Upper lobe of left lung (tissue), 6 donors: ENCODE measurements around the gene ADCY5. TPM values are rescaled to one million over a fixed set of nuclear protein-coding genes. Genes with fewer than 3 reads are reported as not detected.

Source experiments
- ATAC-seq, 2 donors: fragments of 200-7000 bp; cut with Tn5 transposase; one replicate each; pipeline ENCODE4 v1.9.1; 2022; ENCODE audit warnings: mild to moderate bottlenecking in 2 of 2, moderate library complexity in 2 of 2; ENCODE audit not compliant: low FRiP score in 2 of 2
- DNase-seq, 2 donors: peaks; one replicate each; pipeline ENCODE4 v3.0.0-alpha.2; 2019 to 2020
- H3K27ac ChIP-seq, 4 donors: fragments of 200-600 bp; sonication (generic); one replicate each; pipeline ENCODE4 v1.5.1; 2016 to 2019
- H3K27me3 ChIP-seq, 4 donors: fragments of 200-600 bp; sonication (generic); one replicate each; pipeline ENCODE4 v1.5.1; 2017 to 2019
- H3K36me3 ChIP-seq, 4 donors: fragments of 200-600 bp; sonication (generic); one replicate each; pipeline ENCODE4 v1.5.1; 2016 to 2019
- H3K4me1 ChIP-seq, 4 donors: fragments of 200-600 bp; sonication (generic); one replicate each; pipeline ENCODE4 v1.5.1; 2018 to 2019
- H3K4me3 ChIP-seq, 4 donors: fragments of 200-600 bp; sonication (generic); one replicate each; pipeline ENCODE4 v1.5.1; 2017 to 2019; ENCODE audit warnings: mild to moderate bottlenecking in 2 of 4, moderate library complexity in 1 of 4
- H3K9me3 ChIP-seq, 4 donors: fragments of 200-600 bp; sonication (generic); one replicate each; pipeline ENCODE4 v1.5.1; 2018 to 2019
- EP300 ChIP-seq, 4 donors: sonication (generic); formaldehyde crosslinking; IDR thresholded peaks; one replicate each; pipeline ENCODE4 v1.5.1; 2017; ENCODE audit warnings: antibody characterized with exemption in 4 of 4, control low read depth in 2 of 4
- POLR2A ChIP-seq, 4 donors: fragments of 450-650 bp; IDR thresholded peaks; one replicate each; pipeline ENCODE4 v1.5.1; 2016 to 2017; ENCODE audit warnings: antibody characterized with exemption in 4 of 4, mild to moderate bottlenecking in 2 of 4
- POLR2AphosphoS5 ChIP-seq, 2 donors: sonication (generic); formaldehyde crosslinking; IDR thresholded peaks; one replicate each; pipeline ENCODE4 v1.5.1; 2017; ENCODE audit warnings: antibody characterized with exemption in 2 of 2
- WGBS, 2 donors: methylation state at CpG; one replicate each; pipeline ENCODE4 v1.1.5; 2017 to 2018; 5-methylcytosine and 5-hydroxymethylcytosine counted together
- total RNA-seq, 6 donors: library from RNA; depleted of rRNA in 4 of 6; stranded (reverse); fragments of >200 nt in 4 of 6; gene quantifications; one replicate each; pipeline versions ENCODE4 v1.1.0 to v1.2.1, GENCODE V29; 2016 to 2021
- TF ChIP-seq, protein P1 (sequence below), 6 experiments: fragments of 450-650 bp in 4 of 6; fragments of 200-600 bp in 2 of 6; sonication (generic) in 2 of 6; IDR thresholded peaks; one replicate each; pipeline ENCODE4 v1.5.1; 2016 to 2019; ENCODE audit warnings: antibody characterized with exemption in 6 of 6
- donor health status: DM: no; HTN: no; CAD: no; lungs with moderate emphysema.
- donor health status: DM: no; HTN: yes; CAD: no; lungs with severe emphysema.

Gene ADCY5
- total RNA-seq, 6 donors from 2014 or later: 2.1 to 23.0 (median 3.2) TPM

DNA sequence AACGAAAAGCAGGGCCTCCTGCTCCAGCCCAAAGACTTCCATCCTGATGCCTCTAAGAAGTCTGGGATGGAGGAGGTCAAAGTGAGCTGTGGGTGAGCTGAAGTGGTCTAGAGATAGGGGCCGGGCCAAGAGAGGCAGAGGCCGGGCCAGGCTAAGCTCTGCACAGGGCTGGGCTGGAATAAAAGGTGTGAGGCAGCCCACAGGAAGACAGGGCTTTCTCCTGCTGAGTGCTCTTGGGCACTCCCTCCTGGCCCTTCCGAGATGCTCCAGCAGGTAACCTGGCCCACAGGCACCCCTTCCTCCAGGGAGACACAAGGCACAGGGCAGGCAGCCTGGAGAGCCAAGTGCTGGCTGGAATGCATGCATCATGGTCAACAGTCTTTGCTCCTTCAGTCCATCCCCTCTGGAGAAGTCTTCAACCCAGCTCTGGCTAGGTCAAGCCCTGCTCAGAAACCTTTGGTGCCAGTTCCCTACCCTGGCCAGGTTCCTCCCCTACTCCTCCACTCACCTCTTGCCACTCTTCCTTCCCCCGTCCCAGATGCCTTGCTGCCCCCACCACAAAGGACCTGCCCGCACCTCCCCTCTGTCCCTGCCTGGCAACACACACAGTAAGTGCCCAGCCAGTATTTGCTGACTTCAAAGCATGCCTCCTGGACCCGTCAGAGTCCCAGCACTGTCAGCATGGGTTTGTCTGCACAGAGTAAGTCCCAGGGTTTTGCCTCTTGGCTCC, 153.6 kb downstream of the ADCY5 start:
- H3K36me3 ChIP-seq: no peaks in the 10 kb centered on the region
- 70 to 80% methylated on average over 6 to 7 of the region's 7 CpGs for WGBS, 2 donors
- no peak for DNase-seq
- no peaks in the 10 kb centered on the region for H3K9me3 ChIP-seq
- no peak overlapping the region for H3K4me3 ChIP-seq
- no peak overlapping the region for H3K27ac ChIP-seq
- TF ChIP-seq POLR2AphosphoS5 (IDR thresholded peaks at IDR 0.05) (no peak), POLR2A (IDR thresholded peaks at IDR 0.05) (no peak), EP300 (IDR thresholded peaks at IDR 0.05) (no peak)
- TF ChIP-seq, protein P1, sequence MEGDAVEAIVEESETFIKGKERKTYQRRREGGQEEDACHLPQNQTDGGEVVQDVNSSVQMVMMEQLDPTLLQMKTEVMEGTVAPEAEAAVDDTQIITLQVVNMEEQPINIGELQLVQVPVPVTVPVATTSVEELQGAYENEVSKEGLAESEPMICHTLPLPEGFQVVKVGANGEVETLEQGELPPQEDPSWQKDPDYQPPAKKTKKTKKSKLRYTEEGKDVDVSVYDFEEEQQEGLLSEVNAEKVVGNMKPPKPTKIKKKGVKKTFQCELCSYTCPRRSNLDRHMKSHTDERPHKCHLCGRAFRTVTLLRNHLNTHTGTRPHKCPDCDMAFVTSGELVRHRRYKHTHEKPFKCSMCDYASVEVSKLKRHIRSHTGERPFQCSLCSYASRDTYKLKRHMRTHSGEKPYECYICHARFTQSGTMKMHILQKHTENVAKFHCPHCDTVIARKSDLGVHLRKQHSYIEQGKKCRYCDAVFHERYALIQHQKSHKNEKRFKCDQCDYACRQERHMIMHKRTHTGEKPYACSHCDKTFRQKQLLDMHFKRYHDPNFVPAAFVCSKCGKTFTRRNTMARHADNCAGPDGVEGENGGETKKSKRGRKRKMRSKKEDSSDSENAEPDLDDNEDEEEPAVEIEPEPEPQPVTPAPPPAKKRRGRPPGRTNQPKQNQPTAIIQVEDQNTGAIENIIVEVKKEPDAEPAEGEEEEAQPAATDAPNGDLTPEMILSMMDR (IDR thresholded peaks at IDR 0.05): no peak
- ATAC-seq: no peak
- H3K27me3 ChIP-seq: no peaks in the 10 kb centered on the region
- H3K4me1 ChIP-seq: no peaks in the 10 kb centered on the region

DNA sequence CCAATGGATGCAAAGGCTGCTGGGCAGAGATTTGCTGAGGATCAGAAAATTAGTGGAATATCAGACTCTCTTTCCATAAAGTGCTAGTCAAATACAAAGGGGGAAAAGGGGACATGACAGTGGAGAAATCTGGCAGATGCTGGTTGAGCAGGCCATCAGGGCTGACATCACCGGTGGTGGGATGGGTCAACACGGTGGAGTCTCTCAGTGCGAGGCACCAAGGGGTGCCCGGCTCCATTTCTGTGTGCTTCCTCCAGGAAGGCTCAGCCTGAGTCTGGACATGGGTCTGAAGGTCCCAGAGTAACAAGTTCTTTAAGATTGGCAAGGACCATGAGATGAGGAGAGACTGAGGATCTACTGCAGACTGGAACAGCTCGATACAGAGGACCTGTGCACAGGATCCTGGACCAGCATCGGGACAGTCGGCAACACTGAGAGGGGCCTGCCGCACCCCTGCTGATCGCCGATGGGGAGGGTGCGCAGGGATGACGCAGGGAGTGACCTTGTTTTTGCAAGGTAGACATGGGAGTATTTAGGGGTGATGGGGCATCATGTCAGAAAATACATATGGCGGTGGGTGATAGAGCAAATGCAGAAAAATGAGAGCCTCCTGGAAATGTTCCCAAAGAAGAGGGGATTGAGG, 154.5 kb downstream of the ADCY5 start:
- Histone ChIP-seq H3K4me3 (no peak overlapping the region), H3K4me1 (no peaks in the 10 kb centered on the region), H3K36me3 (no peaks in the 10 kb centered on the region), H3K9me3 (no peaks in the 10 kb centered on the region), H3K27me3 (no peaks in the 10 kb centered on the region), H3K27ac (no peak overlapping the region)
- 93 to 96% methylated on average over 13 of the region's 13 CpGs for whole genome bisulfite sequencing, 2 donors
- TF ChIP-seq POLR2AphosphoS5 (IDR thresholded peaks at IDR 0.05): no peak
- TF ChIP-seq, protein P1 (IDR thresholded peaks at IDR 0.05): no peak
- TF ChIP-seq POLR2A (IDR thresholded peaks at IDR 0.05): no peak
- TF ChIP-seq EP300 (IDR thresholded peaks at IDR 0.05): no peak
- ATAC-seq (no peak), DNase-seq (no peak)

DNA sequence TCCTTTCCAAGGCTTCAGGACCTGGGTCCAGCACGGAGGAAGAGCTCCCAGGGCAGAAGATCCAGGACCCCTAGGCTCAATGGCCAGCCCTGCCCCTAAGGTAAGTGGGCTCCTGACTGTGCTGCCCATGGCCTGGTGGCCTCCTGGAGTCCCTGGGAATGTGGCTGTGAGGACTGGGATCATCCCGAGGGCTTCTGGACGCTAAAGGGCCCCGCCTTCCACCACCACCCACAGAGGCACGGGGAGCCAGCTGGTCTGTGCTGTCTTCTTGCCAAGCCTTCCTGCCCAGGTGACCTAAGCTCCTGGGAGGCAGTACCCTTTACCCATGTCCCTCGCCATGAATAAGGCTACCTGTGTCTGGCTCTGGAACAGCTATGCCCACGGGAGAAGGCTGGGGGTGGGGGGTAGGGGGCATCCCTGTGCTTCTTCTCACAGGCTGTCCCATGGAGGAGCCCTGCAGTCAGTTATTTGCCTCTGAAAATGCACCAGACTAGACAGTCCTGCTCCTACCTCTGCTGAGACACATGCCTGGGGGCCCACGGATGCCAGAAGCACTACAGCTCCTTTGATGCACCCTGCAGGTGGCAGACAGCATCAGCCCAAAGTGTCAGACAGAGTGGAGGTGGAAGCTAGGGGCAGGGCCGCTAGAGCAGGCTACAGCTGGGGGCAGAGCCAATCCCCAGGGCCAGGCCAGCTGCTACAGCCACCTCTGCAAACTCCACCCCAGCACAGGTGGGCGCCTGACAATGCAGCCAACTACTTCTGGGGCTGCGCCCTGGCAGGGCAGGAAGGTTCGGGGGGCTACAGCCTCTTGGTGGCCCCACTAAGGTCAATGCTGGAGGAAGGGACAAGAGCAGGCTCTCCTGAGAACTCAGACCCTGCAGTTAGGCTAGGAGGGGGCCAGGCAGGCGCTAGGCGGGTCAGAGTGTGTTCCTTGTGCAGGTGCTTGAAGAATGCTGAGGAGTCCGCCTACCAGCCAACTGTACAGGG, 156.3 kb downstream of the ADCY5 start:
- Histone ChIP-seq H3K9me3 (no peaks in the 10 kb centered on the region), H3K27me3 (no peaks in the 10 kb centered on the region), H3K36me3 (no peaks in the 10 kb centered on the region), H3K4me1 (no peaks in the 10 kb centered on the region), H3K27ac (no peak overlapping the region), H3K4me3 (no peak overlapping the region)
- TF ChIP-seq, protein P1 (IDR thresholded peaks at IDR 0.05): no peak
- no peak for TF ChIP-seq EP300 (IDR thresholded peaks at IDR 0.05)
- no peak for TF ChIP-seq POLR2AphosphoS5 (IDR thresholded peaks at IDR 0.05)
- no peak for TF ChIP-seq POLR2A (IDR thresholded peaks at IDR 0.05)
- DNase-seq: peak in 1 of 2 donors; percentile 49
- WGBS, 2 donors: 69 to 83% methylated on average over 2 to 15 of the region's 15 CpGs
- ATAC-seq: no peak

DNA sequence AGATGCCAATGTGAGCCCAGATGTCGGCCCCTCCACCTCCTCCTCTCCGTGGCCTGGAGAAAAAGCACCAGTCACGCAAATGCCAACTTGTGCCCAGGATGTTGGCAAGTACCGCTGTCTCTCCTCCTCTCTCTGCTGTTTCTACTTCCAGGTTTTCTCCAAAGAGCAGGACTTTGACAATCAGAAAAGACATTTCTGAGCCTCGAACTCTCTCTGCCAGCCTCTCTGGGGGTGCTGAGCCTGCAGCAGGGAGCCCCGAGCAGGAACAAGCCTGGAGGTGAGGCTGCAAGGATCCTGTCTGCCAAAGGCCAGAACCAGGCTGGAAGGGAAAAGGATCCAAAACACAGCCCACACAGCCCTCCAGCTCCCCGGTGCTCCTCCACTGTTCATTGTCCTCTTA, 157.5 kb downstream of the ADCY5 start:
- Histone ChIP-seq H3K36me3 (no peaks in the 10 kb centered on the region), H3K27me3 (no peaks in the 10 kb centered on the region), H3K9me3 (no peaks in the 10 kb centered on the region), H3K4me3 (no peak overlapping the region), H3K4me1 (no peaks in the 10 kb centered on the region), H3K27ac (no peak overlapping the region)
- ATAC-seq: no peak
- no peak for DNase-seq
- 73 to 86% methylated on average over 7 of the region's 7 CpGs for WGBS, 2 donors
- TF ChIP-seq EP300 (IDR thresholded peaks at IDR 0.05) (no peak), POLR2AphosphoS5 (IDR thresholded peaks at IDR 0.05) (no peak), POLR2A (IDR thresholded peaks at IDR 0.05) (no peak)
- TF ChIP-seq, protein P1 (IDR thresholded peaks at IDR 0.05): no peak
